HG02870 (cell line): ENCODE measurements around the gene CCND3.
"Not testable (repeated sequence)": the region's sequence is repeated elsewhere in the genome, so short reads cannot be mapped to it uniquely, and the experiment has no call there.

Source experiments
- ATAC-seq: cut with Tn5 transposase; IDR thresholded peaks from one replicate; pipeline ENCODE4 v1.9.1; 2021; ENCODE audit warnings: mild to moderate bottlenecking, moderate library complexity; ENCODE audit not compliant: unreplicated experiment

Gene CCND3

DNA sequence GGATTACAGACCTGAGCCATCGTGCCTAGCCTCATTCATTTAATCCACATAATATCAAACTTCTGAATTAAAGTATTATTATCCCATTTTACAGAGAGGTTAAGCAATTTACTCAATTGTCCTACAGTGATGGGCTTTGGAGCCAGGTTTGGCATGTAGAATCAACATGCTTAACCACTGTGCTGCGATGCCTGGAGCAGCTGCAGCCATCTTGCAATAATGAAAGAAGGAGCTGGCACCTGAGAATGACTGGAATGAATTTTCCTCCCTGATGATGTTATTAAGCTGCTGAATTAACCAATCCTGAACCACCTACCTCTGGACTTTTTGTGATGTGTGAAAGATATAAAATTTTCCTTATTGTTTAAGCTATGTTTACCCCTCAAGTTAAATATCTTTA, 13.1 kb upstream of the CCND3 start:
- ATAC-seq, result no peak

DNA sequence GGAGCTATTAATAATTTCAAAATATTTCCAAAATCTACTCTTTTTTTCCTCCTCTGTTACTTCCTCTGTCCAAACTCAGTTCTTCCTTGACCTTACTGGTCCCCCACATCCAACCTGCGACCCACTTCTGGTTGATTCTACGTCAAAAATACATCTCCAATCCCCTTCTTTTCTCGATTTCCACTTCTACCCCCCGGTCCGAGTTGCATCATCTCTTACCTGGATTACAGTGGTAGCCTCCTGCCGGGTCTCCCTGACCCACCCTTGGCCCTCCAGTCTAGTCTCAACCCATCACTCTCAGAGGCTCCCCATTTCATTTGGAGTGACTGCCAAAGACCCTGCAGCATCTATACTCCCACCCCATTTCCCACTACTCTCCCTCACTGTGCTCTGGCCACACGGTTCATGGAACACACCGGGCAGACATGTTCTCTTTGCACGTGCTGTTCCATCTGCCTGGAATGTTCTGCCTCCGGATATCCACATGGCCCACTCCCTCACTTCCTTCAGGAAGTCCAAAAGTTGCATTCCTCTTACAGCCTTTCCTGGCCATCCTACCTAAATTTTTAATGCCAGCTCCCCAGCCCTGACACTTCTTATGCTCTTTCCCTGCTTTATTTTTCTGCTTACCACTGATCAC, 6.1 kb upstream of the CCND3 start:
- no peak for ATAC-seq

DNA sequence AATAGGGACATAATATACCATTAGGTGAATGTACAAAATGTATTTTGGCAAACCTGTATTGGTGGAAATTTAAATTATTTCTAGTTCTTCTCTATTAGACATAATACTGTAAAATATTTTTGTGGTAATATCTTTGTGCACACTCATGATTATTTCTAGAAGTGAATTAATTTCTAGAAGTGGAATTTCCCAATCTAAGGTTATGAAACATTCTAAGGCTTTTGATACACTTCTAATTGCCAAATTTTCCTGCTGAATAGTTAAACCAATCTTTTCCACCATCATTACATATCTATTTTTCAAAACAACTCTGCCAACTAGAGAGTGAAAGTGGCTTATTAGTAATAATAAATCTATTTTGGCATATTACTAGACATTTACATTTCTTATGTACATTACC, 1.8 kb upstream of the CCND3 start:
- ATAC-seq, result no peak

DNA sequence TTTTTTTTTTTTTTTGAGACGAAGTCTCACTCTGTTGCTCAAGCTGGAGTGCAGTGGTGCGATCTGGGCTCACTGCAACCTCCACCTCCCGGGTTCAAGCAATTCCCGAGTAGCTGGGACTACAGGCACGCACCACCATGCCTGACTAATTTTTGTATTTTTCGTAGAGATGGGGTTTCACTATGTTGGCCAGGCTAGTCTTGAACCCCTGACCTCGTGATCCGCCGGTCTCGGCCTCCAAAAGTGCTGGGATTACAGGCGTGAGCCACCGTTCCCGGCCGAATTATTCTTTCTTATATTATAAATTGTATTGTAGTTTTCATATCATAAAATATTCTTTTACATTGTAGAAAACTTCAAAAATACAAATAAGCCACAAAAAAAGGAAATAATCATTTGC, 1.3 kb upstream of the CCND3 start:
- ATAC-seq, result not testable (repeated sequence)

DNA sequence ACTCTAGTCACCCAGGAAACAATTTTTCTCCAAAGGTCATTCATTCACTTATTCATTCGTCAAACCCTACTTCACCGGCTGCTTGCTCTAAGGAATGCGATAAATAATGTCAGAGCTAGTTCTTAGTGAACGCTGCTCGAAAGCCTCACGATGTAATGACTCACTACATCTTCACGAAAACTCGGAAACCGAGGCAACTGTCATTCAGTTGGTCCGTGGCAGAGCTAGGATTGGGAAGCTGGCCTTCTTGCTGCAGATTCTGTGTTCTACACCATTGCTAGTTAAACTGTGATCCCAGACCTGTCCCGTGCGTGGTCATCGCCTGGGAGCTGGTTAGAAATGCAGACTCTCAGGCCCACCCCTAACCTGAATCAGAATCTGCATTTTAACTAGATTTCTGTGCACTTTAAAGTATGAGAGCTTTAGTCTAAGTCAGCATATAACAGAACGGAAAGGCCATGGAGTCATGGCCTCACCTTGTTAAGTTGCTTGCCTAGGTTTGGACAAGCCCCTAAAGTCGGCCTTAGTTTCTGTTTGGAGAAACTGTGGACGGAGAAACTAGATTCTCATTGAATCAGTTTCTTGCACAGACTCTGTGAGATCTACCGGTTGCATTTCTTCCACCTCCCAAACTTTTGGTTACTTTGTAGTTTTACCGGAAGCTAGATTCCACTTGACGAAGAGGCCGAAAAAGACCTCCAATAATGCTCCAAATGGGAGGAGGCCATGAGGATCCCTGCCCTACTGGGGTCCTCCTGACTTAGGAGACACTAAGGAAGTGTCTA, 651 bp upstream of the CCND3 start:
- ATAC-seq, result no peak

DNA sequence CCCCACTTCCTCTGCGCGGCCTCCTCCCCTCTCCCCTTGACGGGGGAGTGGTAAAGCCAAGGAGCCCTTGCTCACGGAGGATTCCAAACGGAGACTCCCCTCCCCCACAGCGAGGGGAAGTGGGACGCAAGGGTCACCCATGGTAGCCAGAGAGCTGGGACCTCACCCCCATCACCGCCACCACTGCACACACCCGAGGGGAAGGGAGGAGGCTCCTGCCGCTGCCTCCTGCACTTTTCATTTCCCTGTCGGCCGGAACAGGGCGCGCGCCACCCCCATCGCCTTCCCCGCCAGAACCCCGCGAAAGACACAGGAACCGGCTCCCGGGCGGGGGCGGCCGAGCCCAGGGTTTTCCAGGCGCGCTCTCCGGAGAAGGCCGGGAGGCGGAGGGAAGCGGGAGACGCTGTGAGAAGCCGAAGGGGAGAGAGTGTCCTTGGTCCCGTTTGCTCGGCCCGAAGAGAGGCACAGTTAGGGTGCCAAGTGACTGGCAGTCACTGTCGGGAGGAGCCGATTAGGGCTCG, 789 bp downstream of the CCND3 start:
- ATAC-seq, result no peak

DNA sequence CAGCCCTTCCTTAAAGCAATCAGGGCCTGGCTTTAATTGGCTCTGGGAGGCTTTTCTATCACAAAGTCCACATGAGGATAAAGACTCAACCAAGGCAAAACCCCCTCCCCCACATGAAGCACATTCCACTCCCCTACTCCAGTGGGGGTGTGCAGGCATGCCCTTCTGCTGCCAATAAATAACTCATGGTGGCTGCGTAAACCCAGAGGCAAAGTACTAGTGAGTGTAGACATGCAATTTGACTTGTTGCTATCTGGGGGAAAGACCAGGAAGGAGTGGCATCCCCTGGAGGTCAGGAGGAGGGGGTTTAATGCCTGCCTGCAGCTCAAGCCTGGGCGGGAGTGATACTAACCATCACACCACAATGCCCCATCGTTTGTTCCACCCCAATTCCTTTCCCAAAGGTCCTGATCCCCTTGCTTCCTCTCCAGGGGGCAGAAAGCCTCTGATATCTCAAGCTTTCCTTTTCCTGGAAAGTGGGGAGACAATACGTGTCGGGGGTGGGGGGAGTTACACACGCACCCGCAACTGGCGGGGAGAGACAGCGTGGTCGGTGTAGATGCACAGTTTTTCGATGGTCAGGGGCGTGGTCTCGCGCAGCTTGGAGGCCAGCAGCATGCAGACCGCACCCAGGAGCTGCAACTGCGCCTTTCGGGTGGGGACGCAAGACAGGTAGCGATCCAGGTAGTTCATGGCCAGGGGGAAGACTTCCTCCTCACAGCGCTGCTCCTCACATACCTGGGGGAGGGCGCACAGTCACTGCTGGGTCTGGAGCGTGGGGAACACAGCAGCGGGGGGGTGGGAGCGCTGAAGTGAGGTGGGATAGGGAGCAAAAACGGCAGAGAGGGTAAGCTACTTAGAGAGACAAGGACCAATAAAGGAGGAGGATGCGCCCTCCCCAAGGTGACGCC, 1.5 kb downstream of the CCND3 start:
- ATAC-seq, result no peak

DNA sequence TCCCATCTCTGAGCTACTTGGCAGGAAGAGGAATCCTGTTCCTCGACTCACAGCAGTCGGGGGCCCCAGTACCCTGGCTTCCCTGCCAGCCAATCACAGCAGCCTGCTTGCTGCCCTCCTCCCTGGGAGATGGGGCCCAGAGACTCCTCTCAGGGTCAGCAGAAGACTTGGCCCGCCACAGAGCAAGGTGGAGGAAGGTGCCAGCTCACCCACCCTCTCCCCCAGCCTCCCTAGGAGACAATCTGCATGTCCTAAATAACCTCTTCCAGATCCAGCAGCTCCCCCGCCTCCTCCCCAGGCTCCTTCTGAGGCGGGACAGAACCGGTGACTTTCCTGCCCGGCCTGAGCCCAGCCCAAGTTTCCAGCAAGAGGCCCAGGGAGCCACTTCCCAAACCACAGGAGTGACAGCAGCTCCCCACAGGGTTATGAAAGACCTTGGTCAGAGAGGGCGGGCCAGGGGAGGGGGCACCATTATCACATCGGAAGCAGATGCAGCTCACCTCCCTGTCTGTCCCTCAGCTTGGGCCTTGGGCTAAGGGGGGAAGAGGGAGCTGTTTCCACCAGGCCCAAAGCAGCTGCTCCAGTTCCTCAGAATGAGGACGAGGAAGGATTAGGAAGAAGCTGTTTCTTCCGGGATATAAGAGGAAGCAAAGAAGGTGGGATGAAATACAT, 2.3 kb downstream of the CCND3 start:
- no peak for ATAC-seq

DNA sequence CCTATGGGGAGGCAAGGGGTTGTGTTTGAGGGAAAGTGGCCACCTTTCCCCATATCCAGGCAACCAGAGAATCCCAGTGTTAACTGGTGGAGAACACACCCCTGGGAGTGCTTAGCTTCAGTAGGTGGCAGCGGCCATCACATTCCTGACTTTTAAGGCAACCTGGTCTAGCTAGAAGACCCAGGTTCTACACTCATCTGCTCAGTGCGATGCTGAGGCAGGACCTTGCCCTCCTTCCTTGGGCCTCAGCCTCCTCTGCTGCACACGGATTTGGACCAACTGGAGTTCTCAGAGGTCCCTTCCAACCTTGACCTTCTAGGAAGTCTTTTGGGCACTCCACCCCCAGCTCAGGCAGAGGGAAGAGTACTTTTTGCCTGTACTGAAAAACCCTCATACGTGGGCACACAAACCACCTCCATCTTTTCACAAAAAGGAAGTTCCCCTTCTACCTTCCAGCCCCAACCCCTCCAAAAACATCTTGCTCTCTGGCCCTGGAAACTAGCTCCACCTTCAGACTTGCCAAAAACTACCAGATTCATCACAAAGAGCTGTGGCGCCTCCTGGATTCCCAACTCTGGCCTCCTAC, 2.9 kb downstream of the CCND3 start:
- no peak for ATAC-seq

DNA sequence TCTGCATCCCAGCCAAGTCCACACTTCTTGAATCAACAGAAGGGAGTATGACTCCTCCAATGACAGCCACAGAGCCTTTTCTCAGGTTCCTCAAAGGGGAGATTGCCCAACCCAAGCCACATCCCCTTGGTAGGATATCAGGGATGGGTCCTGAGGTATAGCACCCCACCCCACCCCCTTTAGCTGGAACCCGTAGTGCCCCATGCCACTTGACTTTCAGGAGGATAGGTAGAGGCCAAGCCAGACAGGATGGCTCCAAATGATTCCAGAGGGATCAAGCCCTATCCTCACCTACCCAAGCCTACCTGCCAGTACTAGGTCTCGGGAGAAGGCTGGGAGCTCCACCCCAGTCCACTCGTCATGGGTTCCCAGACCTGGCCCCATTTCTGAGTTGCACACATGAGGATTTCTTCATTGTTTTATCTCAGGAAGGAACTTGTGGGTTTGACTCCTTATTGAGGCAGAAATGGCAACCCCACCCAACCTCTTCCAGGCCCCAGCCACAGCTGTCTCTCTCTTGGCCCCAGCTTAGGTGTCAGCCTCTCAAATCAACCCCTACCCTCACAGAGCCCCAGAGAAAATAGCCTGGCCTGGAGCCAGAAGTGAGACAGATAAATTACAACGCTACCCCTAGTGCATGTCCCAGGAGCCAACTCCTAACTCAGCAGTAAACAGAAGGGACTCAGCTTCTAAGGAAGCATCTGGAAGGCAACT, 3.6 kb downstream of the CCND3 start:
- ATAC-seq, result no peak

DNA sequence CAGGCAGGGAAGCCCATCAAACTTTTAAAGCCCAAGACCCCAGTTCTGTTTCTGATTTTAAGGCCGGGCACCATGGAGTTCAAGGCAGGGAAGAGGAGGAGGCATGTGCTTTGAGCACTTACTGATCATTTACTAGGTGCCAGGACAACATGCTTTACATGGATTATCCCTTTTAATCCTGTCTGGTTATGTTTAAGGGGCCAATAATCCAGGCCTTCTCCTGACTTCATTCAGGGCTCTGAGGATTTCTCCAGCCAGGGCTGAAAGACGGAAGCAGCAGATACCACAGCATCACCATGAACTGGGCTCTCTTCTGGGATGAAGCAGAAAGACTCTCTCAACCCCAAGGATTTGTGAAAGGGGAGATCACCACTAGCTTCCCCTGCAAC, 4.1 kb downstream of the CCND3 start:
- ATAC-seq, result no peak

DNA sequence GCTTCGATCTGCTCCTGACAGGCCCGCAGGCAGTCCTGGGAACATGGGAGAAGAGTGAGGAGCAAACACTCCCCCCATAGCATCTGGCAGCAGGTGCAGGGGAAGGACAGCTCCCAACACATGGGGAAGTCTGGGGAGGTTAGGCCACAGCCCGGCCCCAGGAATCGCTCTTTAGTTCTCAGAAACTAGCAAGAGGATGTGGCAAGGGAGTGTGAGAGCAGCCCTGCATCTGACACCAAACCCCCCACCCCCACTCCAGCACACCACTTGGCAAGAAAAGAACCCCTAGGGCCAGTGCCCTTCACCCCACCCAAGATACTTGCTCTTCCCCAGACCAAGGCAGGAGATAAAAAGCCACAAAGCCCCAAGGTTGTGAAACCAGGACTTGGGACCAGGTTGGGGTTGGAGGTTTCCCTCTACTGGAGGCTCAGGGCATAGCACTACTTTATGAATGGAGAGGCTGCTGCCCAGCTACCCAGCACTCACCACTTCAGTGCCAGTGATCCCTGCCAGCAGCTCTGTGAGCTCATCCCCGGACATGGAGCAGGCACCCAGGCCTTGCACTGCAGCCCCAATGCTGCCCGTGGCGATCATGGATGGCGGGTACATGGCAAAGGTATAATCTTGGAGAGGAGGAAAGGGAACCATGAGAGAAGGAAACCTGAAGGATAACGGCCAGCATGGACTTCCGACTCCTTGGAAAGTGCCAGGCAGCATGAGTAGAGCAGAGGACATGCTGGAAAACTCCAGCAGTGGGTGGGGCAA, 5.4 kb downstream of the CCND3 start:
- peak; percentile 58 for ATAC-seq

DNA sequence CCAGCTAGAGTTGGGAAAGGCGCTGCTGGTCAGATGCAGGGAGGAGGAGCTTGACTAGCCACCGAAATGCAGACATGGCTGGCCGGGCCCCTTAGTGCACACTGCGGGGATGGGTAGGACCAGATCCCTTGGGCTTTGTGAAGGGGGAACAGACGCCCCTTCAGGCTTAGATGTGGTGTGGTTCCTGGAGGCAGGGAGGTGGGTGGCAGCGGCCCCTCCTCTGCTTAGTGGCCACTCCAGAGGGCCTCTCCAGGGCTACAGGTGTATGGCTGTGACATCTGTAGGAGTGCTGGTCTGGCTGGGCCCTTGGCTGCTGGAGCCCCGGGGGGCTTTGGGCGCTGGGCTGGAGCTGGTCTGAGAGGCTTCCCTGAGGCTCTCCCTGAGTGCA, 5.9 kb downstream of the CCND3 start:
- no peak for ATAC-seq

DNA sequence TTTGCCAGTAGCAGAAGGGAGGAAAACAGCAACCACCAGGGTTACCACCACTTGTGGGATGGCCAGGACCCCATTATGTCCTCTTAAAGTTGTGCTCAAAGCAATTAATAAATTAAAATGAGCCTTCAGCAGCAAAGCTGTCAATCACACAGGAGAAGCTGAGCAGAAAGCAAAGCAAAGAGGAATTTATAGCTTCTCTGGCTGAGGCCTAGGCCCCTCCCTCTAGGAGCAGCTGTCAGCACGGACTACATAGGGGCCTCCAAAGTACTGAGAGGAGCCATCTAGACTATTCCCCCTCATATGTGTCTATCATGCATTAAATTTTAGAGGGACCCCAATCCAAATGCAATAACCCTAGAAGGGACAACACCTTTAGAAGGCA, 6.4 kb downstream of the CCND3 start:
- ATAC-seq, result no peak

DNA sequence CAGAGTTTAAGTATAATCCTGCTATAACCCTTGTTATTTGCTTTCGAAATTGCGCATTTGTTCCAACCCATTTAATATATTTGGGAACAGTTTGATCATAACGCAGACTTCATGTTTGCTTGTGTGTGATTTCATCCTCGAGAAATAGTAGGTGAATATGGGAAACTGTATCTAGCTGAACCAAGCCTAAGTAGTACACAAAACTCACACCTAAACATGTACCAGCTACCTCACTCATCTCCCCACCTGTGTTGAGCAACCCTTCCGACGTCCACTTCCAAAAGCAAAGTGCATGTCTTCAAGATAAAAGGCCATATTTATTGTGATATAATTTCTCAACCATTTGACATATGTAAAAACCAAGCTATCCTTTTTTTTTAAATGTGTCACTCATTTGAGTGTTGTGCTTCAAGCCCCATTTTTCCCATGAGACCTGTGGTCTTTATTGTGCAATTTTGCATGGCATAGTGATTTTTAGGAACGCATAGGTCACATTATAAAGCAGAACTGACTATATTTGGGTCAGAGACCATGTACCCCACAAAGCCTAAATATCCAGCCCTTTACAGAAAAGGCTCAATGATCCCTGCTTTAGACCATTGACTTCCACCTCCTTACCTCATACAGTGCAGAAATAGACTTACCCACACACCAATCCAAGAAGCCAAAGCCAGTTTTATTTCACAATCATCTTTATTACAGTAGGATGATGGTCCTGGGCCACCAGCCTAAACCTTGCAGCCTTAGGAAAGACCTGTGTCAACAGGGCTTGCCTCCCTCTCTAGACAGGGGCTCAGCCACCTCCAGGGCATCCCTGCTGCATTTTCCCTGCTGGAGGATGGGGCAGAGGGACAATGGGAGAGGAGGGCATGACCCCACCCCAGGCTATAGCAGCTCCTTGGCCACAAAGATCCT, 7.1 kb downstream of the CCND3 start:
- no peak for ATAC-seq

DNA sequence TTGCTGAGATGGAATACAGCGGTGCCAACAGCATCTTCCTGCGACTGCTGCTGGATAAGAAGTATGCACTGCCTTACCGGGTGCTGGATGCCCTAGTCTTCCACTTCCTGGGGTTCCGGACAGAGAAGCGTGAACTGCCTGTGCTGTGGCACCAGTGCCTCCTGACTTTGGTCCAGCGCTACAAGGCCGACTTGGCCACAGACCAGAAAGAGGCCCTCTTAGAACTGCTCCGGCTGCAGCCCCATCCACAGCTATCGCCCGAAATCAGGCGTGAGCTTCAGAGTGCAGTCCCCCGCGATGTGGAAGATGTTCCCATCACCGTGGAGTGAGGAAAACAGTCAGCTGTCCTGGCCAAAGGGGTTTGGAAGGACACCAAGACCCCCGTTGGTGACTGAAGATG, 9.2 kb downstream of the CCND3 start:
- no peak for ATAC-seq

DNA sequence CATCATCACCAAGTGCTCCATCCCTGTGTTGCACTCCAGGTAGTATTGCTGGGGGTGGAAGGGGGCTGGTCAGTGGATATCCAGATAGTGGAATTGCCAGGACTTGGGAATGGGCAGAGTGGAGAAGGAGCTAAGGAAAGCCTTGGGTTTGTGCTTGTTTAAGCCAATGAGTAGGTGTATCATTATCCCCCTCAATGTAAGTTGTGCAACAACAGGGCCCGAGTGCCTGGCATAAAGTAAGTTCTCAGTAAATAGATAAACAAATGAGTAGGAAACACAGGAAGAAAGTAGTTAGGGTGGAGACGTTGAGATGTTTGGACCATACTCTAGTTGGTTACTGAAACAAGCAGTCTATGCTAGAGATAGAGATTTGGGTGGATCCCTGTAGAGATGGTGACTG, 9.8 kb downstream of the CCND3 start:
- ATAC-seq, result no peak

DNA sequence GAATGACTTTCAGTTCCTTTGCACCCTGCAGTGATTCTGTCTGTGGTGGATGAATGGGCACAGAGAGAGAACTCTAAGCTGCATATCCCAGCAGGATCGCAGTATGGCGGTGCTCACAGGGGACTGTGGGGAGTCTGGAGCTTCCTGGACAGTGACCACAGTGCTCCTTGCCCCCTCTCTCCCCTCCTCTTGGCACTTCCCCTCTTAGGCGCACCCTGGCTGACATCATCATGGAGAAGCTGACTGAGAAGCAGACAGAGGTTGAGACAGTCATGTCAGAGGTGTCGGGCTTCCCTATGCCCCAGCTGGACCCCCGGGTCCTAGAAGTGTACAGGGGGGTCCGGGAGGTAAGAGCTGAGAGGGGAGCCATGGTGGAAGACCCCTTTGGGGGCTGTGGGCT, 11.7 kb downstream of the CCND3 start:
- ATAC-seq, result no peak
